ENCODE measurements around the gene CELSR1.

CELSR1 gene

DNA sequence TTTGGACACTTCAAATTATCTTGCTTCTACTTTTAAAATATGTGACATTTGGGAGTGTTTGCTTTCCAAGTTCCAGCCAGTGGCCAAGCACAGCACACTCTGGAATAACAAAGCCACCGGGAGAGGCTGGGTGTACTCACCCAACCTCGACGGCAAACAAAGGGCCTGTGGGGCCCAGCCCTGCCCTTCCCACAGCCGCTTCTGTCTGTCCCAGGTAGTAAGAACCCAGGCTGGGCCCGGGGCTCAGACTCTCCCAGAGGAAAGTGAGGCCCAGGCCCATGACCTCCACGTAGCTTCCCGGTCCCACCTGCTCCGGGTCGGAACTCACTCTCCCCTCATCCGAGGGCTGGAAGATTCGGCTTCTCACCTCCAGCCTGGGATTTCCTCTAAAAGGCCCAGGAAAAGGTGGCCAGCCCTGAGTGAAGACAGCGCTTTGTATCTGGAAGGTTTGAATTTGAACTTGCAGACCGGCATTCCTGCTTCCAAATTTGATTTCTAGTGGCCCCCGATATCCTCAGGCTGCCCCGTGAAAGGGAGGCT, 93.5 kb downstream of the CELSR1 start:
- no peak for DNase-seq (ENCODE audit: low spot score)
- in situ Hi-C loops (cut with MboI; ENCODE audit: low pct_unique_long_range_greater_than_20kb, low sequenced_read_pairs, unreplicated experiment), result no loop called here
- TF ChIP-seq, protein P1, sequence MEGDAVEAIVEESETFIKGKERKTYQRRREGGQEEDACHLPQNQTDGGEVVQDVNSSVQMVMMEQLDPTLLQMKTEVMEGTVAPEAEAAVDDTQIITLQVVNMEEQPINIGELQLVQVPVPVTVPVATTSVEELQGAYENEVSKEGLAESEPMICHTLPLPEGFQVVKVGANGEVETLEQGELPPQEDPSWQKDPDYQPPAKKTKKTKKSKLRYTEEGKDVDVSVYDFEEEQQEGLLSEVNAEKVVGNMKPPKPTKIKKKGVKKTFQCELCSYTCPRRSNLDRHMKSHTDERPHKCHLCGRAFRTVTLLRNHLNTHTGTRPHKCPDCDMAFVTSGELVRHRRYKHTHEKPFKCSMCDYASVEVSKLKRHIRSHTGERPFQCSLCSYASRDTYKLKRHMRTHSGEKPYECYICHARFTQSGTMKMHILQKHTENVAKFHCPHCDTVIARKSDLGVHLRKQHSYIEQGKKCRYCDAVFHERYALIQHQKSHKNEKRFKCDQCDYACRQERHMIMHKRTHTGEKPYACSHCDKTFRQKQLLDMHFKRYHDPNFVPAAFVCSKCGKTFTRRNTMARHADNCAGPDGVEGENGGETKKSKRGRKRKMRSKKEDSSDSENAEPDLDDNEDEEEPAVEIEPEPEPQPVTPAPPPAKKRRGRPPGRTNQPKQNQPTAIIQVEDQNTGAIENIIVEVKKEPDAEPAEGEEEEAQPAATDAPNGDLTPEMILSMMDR (IDR thresholded peaks at IDR 0.05; ENCODE audit: extremely low read depth, insufficient read depth, missing control alignments), result no peak

DNA sequence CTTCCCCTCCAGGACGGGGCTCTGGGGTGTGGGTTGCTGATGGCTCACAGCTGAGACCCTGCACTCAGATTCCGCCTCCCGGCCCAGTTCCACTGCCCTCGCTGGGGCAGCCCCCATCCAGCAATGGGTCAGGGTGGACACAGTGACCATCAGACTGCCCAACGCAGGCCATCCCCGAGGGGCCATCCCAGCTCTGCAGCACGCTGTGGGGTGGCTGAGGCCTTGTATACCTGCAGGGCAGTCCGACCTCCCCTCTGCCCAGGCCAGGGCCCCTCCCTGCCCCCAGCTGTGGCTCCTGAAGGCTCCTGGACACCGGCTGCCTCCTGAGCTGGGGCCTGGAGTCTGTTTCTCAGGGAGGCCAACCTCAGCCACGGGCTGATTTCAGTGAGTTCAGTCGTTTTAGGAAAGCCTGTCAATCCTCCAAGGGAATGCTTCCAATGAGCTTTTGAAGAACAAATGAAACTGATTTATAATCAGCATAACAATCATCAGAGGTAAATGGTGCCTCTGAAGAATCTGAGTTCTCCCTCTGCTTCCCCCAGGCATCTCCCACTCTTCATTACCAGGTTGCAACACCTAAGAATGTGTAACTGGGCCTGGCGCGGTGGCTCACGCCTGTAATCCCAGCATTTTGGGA, 95.1 kb downstream of the CELSR1 start:
- DNase-seq (ENCODE audit: low spot score), result no peak
- in situ Hi-C loops (cut with MboI; ENCODE audit: low pct_unique_long_range_greater_than_20kb, low sequenced_read_pairs, unreplicated experiment), result no loop called here
- TF ChIP-seq, protein P1 (IDR thresholded peaks at IDR 0.05; ENCODE audit: extremely low read depth, insufficient read depth, missing control alignments), result no peak

DNA sequence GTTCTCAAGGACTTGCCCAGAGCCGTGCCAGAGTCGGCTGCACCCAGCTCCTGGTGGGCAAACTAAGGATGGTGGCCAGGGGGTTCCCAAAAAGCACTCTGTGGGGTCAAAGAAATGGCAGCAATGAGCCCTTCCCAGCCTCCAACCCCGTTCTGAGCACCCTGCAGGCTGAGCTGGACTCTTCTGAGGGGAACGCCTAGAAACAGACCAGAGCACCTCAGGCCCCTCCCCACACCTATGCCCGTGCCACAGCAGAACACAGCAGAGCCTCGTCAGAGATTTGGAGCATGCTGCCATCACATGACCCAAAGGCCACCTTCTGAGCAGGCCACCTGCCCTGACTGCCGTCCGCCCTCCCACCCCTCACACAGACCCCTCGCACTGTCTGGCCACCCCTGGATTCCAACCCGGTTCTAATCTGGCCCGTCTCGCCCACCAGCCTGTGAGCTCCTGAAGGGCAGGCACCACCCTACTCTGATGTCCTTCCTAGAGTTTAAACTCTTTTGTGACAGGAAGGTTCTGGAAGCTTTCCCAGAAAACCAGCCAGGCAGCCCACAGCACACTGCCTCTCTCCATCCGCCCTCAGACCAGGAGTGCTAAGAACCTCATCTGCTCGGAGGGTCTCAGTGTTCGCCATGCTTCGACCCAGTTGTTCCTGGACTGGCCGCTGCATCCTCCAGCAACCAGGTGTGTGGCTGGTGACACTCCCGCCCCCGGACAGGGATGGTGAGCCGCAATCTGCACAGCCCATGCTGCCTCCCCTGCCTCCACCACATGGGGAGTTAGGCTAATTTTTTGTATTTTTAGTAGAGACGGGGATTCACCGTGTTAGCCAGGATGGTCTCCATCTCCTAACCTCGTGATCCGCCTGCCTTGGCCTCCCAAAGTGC, 97.6 kb downstream of the CELSR1 start:
- TF ChIP-seq, protein P1 (IDR thresholded peaks at IDR 0.05; ENCODE audit: extremely low read depth, insufficient read depth, missing control alignments), result no peak
- in situ Hi-C loops (cut with MboI; ENCODE audit: low pct_unique_long_range_greater_than_20kb, low sequenced_read_pairs, unreplicated experiment), result no loop called here
- no peak for DNase-seq (ENCODE audit: low spot score)

DNA sequence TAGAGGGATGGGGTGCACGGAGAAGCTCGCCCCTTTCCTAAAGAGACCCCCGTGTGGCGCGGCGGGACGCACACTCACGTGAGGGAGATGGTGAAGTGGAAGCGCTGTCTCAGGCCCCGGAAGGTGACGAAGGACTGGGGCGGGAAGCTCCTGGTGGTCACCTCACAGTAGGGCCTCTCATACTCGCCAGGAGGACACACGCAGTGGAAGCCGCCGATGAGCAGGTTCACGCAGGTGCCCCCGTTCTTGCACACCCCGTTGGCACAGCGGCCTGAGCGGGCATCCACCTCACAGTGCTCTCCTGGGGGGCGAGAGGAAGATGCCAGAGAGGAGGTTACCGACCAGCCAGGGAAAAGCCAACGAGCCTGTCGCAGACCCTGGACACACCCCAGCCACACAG, 98.3 kb downstream of the CELSR1 start:
- in situ Hi-C loops (cut with MboI; ENCODE audit: low pct_unique_long_range_greater_than_20kb, low sequenced_read_pairs, unreplicated experiment), result no loop called here
- TF ChIP-seq, protein P1 (IDR thresholded peaks at IDR 0.05; ENCODE audit: extremely low read depth, insufficient read depth, missing control alignments), result no peak
- DNase-seq (ENCODE audit: low spot score), result no peak

DNA sequence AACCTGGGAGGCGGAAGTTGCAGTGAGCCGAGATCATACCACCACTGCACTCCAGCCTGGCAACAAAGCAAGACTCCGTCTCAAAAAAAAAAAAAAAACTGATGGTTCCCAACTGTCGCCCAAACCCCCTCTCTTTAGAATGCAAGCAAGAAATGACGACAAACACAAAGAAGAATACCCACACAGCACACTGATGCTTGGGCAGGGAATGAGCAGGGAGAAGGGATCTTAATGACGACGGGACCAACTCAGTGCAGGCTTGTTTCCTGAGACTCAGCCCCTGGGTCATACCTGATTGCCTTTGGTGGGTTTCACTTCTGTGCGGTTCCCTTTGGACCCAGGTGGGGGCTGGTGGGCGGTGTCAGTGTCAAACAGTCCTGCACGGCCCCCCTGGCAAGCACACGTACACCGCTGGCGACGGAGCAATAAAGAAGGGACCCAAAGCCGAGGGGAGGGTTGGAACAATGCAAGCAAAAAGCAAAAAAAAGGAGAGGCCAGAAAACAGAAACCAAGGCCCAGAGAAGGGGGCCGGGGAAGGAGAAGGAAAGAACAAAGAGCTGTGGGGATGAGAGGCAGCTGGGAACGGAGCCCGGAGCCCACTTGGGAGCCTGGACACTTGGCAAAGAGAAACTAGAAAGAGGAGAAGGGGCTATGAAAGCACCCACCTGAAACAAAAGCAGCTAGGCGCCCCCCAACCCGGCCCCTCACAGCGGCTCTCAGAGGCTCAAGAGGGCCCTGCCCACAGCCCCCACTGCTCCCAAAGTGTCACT, 99.6 kb downstream of the CELSR1 start:
- in situ Hi-C loops (cut with MboI; ENCODE audit: low pct_unique_long_range_greater_than_20kb, low sequenced_read_pairs, unreplicated experiment), result no loop called here
- TF ChIP-seq, protein P1 (IDR thresholded peaks at IDR 0.05; ENCODE audit: extremely low read depth, insufficient read depth, missing control alignments), result no peak
- no peak for DNase-seq (ENCODE audit: low spot score)

DNA sequence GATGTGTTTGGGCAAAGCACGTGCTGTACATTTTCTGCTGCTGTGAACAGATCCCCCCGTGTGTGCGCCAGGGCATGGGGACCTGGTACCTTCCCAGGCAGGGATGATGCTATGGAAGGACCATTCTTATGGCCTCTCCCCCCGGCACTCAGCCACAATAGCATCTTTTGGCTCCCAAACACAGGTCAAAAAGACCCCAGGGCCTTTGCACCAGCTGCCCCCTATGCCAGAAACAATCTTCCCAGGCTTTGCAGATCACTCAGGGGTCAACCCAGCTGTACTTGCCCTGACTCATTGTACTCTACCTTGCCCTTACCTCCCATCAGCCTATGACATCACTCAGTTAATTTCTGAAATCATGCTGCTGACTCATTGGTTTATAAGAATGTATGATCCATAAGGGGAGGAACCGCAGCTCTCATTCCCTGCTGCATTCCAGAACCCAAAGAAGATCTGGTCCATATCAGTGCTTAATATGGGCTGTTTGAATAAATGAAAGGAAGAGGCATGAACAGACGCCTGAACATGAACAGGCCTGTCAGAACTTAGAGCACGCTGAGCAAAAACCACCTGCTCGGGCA, 100.7 kb downstream of the CELSR1 start:
- in situ Hi-C loops (cut with MboI; ENCODE audit: low pct_unique_long_range_greater_than_20kb, low sequenced_read_pairs, unreplicated experiment), result no loop called here
- TF ChIP-seq, protein P1 (IDR thresholded peaks at IDR 0.05; ENCODE audit: extremely low read depth, insufficient read depth, missing control alignments), result no peak
- no peak for DNase-seq (ENCODE audit: low spot score)

Measured in GM13977 (cell line).